Kidney epithelial cell (primary cell): ENCODE data around the gene NUP133. TPM values are rescaled to one million over a fixed set of nuclear protein-coding genes. Genes with fewer than 3 reads are reported as not detected.
A peak's percentile ranks its signal among the peaks of the same experiment; 100 is the strongest.

Experiments
- DNase-seq: peaks from one replicate; pipeline ENCODE4 v3.0.0-alpha.2; 2010; ENCODE audit warnings: low read depth
- H3K27me3 ChIP-seq: 2 replicates; pipeline ENCODE4 v1.6.0; 2011; ENCODE audit warnings: low read length; ENCODE audit not compliant: control insufficient read depth, insufficient read depth
- H3K36me3 ChIP-seq: 2 replicates; pipeline ENCODE4 v1.5.1; 2011; ENCODE audit warnings: low read length; ENCODE audit not compliant: control insufficient read depth, insufficient read depth
- H3K4me3 ChIP-seq: 2 replicates; pipeline ENCODE4 v1.5.1; 2011; ENCODE audit warnings: low read depth, mild to moderate bottlenecking, control low read depth, low read length
- total RNA-seq: library from RNA; depleted of rRNA; stranded (reverse); fragments of >200 nt; gene quantifications from 2 replicates; pipeline ENCODE4 v1.2.3, GENCODE V29; 2015
- TF ChIP-seq, protein P1 (sequence below): IDR thresholded peaks from 2 replicates; pipeline ENCODE4 v1.5.1; 2011; ENCODE audit warnings: mild to moderate bottlenecking, moderate library complexity, low read length, control low read depth, inconsistent platforms; ENCODE audit not compliant: insufficient read depth, poor library complexity, severe bottlenecking

NUP133 gene
- total RNA-seq, 1 donor from 2014 or later, result 28.6 TPM

- TF ChIP-seq, protein P1, sequence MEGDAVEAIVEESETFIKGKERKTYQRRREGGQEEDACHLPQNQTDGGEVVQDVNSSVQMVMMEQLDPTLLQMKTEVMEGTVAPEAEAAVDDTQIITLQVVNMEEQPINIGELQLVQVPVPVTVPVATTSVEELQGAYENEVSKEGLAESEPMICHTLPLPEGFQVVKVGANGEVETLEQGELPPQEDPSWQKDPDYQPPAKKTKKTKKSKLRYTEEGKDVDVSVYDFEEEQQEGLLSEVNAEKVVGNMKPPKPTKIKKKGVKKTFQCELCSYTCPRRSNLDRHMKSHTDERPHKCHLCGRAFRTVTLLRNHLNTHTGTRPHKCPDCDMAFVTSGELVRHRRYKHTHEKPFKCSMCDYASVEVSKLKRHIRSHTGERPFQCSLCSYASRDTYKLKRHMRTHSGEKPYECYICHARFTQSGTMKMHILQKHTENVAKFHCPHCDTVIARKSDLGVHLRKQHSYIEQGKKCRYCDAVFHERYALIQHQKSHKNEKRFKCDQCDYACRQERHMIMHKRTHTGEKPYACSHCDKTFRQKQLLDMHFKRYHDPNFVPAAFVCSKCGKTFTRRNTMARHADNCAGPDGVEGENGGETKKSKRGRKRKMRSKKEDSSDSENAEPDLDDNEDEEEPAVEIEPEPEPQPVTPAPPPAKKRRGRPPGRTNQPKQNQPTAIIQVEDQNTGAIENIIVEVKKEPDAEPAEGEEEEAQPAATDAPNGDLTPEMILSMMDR, result no peak
- Histone ChIP-seq H3K36me3 (no peaks in the 10 kb centered on the region), H3K4me3 (no peak overlapping the region), H3K27me3 (no peaks in the 10 kb centered on the region)
- DNase-seq, result no peak
Observed at GRCh38 chr1:229454056-229454455, 54.1 kb downstream of the NUP133 start.

DNA sequence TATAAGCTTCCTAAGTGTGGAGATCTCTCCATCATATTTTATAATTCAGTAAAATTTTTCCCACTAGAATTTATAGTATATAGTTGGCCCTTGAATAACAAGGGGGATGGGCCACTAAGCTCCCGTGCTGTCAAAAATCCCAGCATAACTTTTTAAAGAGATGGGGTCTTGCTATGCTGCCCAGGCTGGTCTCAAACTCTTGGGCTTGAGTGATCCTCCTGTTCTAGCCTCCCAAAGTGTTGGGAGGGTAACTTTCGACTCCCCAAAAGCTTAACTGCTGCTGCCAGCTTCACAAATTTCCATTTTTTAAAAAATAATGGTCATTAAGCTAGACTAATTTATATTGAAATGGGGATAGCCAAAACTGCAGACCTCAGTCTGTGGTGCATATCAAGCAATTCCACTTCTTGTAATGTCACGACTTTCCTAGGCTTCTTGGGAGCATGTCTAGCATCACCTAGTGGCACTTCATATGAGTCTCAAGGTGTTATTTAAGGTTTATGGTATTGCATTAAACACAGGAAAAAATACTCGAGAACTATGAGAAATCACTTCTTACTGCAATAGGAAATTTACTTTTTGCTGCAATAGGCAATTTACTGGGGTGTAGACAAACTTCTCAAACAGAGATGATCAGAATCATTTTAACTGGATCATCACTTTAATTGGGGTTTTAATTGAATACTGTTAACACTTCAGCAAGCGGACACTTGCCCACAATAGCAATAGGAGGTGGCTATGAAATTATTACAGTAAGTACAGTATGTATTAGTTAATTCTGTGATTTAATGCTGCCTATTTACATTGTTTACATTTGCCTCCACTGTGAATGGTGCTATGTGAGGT, 55.0 kb downstream of the NUP133 start:
- Histone ChIP-seq H3K27me3 (no peaks in the 10 kb centered on the region), H3K4me3 (no peak overlapping the region), H3K36me3 (no peaks in the 10 kb centered on the region)
- TF ChIP-seq, protein P1, result peak; percentile 60
- DNase-seq, result no peak

DNA sequence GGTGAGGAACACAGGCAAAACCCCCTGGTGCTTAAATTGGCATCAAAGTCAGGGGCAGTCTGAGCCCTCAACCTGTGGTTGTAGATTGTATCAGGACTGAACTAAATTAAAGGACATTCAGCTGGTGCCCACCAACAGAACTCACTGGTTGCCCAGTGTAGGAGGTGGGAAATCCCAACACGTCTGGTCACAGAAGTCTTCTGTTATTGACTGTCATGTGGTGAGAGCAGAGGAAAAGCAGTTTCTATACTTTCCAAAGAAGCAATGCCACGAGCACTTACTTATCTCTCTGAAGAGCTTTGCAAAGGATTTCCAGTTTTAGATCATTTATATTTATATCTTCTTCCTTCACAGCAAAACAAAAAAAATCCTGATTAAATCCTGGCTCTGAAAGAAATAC, 59.3 kb downstream of the NUP133 start:
- TF ChIP-seq, protein P1, result no peak
- DNase-seq, result no peak

DNA sequence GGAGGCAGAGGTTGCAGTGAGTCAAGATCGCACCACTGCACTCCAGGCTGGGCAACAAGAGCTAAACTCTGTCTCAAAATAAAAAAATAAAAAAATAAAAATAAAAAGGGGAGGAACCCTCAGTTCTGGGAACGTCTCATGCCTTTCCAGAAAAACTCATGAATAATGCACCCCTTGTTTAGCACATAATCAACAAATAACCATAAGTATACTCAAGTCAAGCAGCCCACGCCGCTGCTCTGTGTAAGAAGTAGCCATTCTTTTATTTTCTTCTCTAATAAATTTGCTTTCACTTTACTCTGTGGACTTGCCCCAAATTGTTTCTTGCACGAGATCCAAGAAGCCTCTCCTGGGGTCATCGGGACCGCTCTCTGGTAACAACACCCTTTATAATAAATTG, 59.8 kb downstream of the NUP133 start:
- Histone ChIP-seq H3K27me3 (no peaks in the 10 kb centered on the region), H3K4me3 (no peak overlapping the region), H3K36me3 (peaks cover 1% of the 10 kb centered on the region)
- TF ChIP-seq, protein P1, result no peak
- DNase-seq, result no peak

More for the DNA sequence above, 59.3 kb downstream of the NUP133 start:
- Histone ChIP-seq H3K27me3 (no peaks in the 10 kb centered on the region), H3K4me3 (no peak overlapping the region), H3K36me3 (peaks cover 1% of the 10 kb centered on the region)

GRCh38 chr1:229447809-229448252, 60.3 kb downstream of the NUP133 start:
- no peaks in the 10 kb centered on the region for H3K27me3 ChIP-seq
- DNase-seq, result no peak
- H3K4me3 ChIP-seq, result no peak overlapping the region
- peaks cover 1% of the 10 kb centered on the region for H3K36me3 ChIP-seq
- TF ChIP-seq, protein P1, result no peak
